HCT116 (cell line): Measurements from ENCODE around the gene IL17RD.

Source experiments
- CTCF ChIP-seq, 3 experiments: fragments of 200-600 bp in 1 of 3; sonication (generic) in 1 of 3; IDR thresholded peaks in 2 of 3; conservative IDR thresholded peaks in 1 of 3; 2 replicates each; pipeline ENCODE4 v1.5.1; 2012 to 2017; ENCODE audit warnings: low read depth in 2 of 3, low read length in 2 of 3, antibody characterized with exemption in 1 of 3, borderline replicate concordance in 1 of 3, control low read depth in 1 of 3, mild to moderate bottlenecking in 1 of 3, mixed read lengths in 1 of 3, mixed run types in 1 of 3, moderate library complexity in 1 of 3; ENCODE audit not compliant: insufficient read depth in 1 of 3
- EZH2phosphoT487 ChIP-seq: fragments of 200-600 bp; IDR thresholded peaks from 2 replicates; pipeline ENCODE4 v1.6.1; 2018; ENCODE audit warnings: antibody characterized with exemption, borderline replicate concordance
- JUND ChIP-seq: IDR thresholded peaks from 2 replicates; pipeline ENCODE4 v1.6.1; 2012
- MAX ChIP-seq: IDR thresholded peaks from 2 replicates; pipeline ENCODE4 v1.6.1; 2012
- POLR2A ChIP-seq: IDR thresholded peaks from 2 replicates; pipeline ENCODE4 v1.7.0; 2011; ENCODE audit warnings: borderline replicate concordance; ENCODE audit not compliant: insufficient read depth, insufficient read length; ENCODE audit errors: extremely low read depth
- POLR2AphosphoS5 ChIP-seq: IDR thresholded peaks from 2 replicates; pipeline ENCODE4 v1.6.1; 2011; ENCODE audit warnings: mild to moderate bottlenecking, low read depth, low read length, moderate library complexity
- SIN3A ChIP-seq: IDR thresholded peaks from 2 replicates; pipeline ENCODE4 v1.6.1; 2012; ENCODE audit warnings: low read depth
- SP1 ChIP-seq: IDR thresholded peaks from 2 replicates; pipeline ENCODE4 v1.6.1; 2012; ENCODE audit warnings: low read depth
- TCF7L2 ChIP-seq: IDR thresholded peaks from 2 replicates; pipeline ENCODE4 v1.7.0; 2011; ENCODE audit warnings: borderline replicate concordance, inconsistent platforms; ENCODE audit not compliant: insufficient read depth, insufficient read length; ENCODE audit errors: extremely low read depth
- ZBTB33 ChIP-seq: IDR thresholded peaks from 2 replicates; pipeline ENCODE4 v1.6.1; 2011; ENCODE audit warnings: mild to moderate bottlenecking, low read length, moderate library complexity; ENCODE audit not compliant: insufficient replicate concordance; ENCODE audit errors: extremely low read depth
- ZFX ChIP-seq: fragments of 450-650 bp; IDR thresholded peaks from 2 replicates; pipeline ENCODE4 v1.6.1; 2017

- TF ChIP-seq SIN3A = no peak
- no peak for TF ChIP-seq CTCF (IDR thresholded peaks at IDR 0.05 in 2 of 3, conservative IDR thresholded peaks at IDR 0.05 in 1 of 3; ENCODE audit: borderline replicate concordance in 1 of 3, insufficient read depth in 1 of 3, low read depth in 2 of 3, low read length in 2 of 3)
- no peak for TF ChIP-seq POLR2A
- TF ChIP-seq SP1 = no peak
- TF ChIP-seq EZH2phosphoT487 = no peak
- no peak for TF ChIP-seq TCF7L2
- TF ChIP-seq ZFX = no peak
- no peak for TF ChIP-seq JUND
- no peak for TF ChIP-seq POLR2AphosphoS5
- TF ChIP-seq MAX = no peak
- TF ChIP-seq ZBTB33 = no peak
Measured at GRCh38 chr3:57168151-57168550, 3.0 kb upstream of the IL17RD start.
